Upper lobe of left lung (tissue), 6 donors: ENCODE measurements around the gene SYCE3. TPM values are rescaled to one million over a fixed set of nuclear protein-coding genes. Genes with fewer than 3 reads are reported as not detected.

Experiments
- ATAC-seq, 2 donors: fragments of 200-7000 bp; cut with Tn5 transposase; one replicate each; pipeline ENCODE4 v1.9.1; 2022; ENCODE audit warnings: mild to moderate bottlenecking in 2 of 2, moderate library complexity in 2 of 2; ENCODE audit not compliant: low FRiP score in 2 of 2
- DNase-seq, 2 donors: peaks; one replicate each; pipeline ENCODE4 v3.0.0-alpha.2; 2019 to 2020
- H3K27ac ChIP-seq, 4 donors: fragments of 200-600 bp; sonication (generic); one replicate each; pipeline ENCODE4 v1.5.1; 2016 to 2019
- H3K27me3 ChIP-seq, 4 donors: fragments of 200-600 bp; sonication (generic); one replicate each; pipeline ENCODE4 v1.5.1; 2017 to 2019
- H3K36me3 ChIP-seq, 4 donors: fragments of 200-600 bp; sonication (generic); one replicate each; pipeline ENCODE4 v1.5.1; 2016 to 2019
- H3K4me1 ChIP-seq, 4 donors: fragments of 200-600 bp; sonication (generic); one replicate each; pipeline ENCODE4 v1.5.1; 2018 to 2019
- H3K4me3 ChIP-seq, 4 donors: fragments of 200-600 bp; sonication (generic); one replicate each; pipeline ENCODE4 v1.5.1; 2017 to 2019; ENCODE audit warnings: mild to moderate bottlenecking in 2 of 4, moderate library complexity in 1 of 4
- H3K9me3 ChIP-seq, 4 donors: fragments of 200-600 bp; sonication (generic); one replicate each; pipeline ENCODE4 v1.5.1; 2018 to 2019
- EP300 ChIP-seq, 4 donors: sonication (generic); formaldehyde crosslinking; IDR thresholded peaks; one replicate each; pipeline ENCODE4 v1.5.1; 2017; ENCODE audit warnings: antibody characterized with exemption in 4 of 4, control low read depth in 2 of 4
- POLR2A ChIP-seq, 4 donors: fragments of 450-650 bp; IDR thresholded peaks; one replicate each; pipeline ENCODE4 v1.5.1; 2016 to 2017; ENCODE audit warnings: antibody characterized with exemption in 4 of 4, mild to moderate bottlenecking in 2 of 4
- POLR2AphosphoS5 ChIP-seq, 2 donors: sonication (generic); formaldehyde crosslinking; IDR thresholded peaks; one replicate each; pipeline ENCODE4 v1.5.1; 2017; ENCODE audit warnings: antibody characterized with exemption in 2 of 2
- WGBS, 2 donors: methylation state at CpG; one replicate each; pipeline ENCODE4 v1.1.5; 2017 to 2018; 5-methylcytosine and 5-hydroxymethylcytosine counted together
- total RNA-seq, 6 donors: library from RNA; depleted of rRNA in 4 of 6; stranded (reverse); fragments of >200 nt in 4 of 6; gene quantifications; one replicate each; pipeline versions ENCODE4 v1.1.0 to v1.2.1, GENCODE V29; 2016 to 2021
- TF ChIP-seq, protein P1 (sequence below), 6 experiments: fragments of 450-650 bp in 4 of 6; fragments of 200-600 bp in 2 of 6; sonication (generic) in 2 of 6; IDR thresholded peaks; one replicate each; pipeline ENCODE4 v1.5.1; 2016 to 2019; ENCODE audit warnings: antibody characterized with exemption in 6 of 6
- donor health status: DM: no; HTN: no; CAD: no; lungs with moderate emphysema.
- donor health status: DM: no; HTN: yes; CAD: no; lungs with severe emphysema.

The SYCE3 gene
- total RNA-seq, 6 donors from 2014 or later: 3.4 TPM; not detected in 5

DNA sequence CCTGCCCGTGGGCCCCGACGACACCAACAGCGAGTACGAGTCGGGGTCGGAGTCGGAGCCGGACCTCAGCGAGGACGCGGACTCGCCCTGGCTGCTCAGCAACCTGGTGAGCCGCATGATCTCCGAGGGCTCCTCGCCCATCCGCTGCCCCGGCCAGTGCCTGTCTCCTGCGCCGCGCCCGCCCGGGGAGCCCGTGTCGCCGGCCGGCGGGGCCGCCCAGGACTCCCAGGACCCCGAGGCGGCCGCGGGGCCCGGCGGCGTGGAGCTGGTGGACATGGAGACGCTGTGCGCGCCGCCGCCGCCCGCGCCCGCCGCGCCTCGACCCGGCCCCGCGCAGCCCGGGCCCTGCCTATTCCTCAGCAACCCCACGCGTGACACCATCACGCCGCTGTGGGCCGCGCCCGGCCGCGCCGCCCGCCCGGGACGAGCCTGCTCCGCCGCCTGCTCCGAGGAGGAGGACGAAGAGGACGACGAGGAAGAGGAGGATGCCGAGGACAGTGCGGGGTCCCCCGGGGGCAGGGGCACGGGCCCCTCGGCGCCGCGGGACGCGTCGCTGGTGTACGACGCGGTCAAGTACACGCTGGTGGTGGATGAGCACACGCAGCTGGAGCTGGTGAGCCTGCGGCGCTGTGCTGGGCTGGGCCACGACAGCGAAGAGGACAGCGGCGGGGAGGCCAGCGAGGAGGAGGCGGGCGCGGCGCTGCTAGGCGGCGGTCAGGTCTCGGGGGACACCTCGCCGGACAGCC lies 41.7 kb upstream of the SYCE3 start:
- H3K27me3 ChIP-seq: peaks cover 0 to 44% (median 26%) of the 10 kb centered on the region in 4 donors
- peak in 1 of 2 donors; percentile 82 for DNase-seq
- H3K9me3 ChIP-seq: no peaks in the 10 kb centered on the region
- 72 to 76% methylated on average over 56 to 70 of the region's 103 CpGs for WGBS, 2 donors
- no peaks in the 10 kb centered on the region for H3K36me3 ChIP-seq
- H3K27ac ChIP-seq: no peak overlapping the region
- H3K4me1 ChIP-seq: peaks cover 11 to 19% (median 14%) of the 10 kb centered on the region in 4 donors
- ATAC-seq: no peak
- no peak for TF ChIP-seq POLR2AphosphoS5 (IDR thresholded peaks at IDR 0.05)
- TF ChIP-seq EP300 (IDR thresholded peaks at IDR 0.05): no peak
- no peak for TF ChIP-seq POLR2A (IDR thresholded peaks at IDR 0.05)
- TF ChIP-seq, protein P1, sequence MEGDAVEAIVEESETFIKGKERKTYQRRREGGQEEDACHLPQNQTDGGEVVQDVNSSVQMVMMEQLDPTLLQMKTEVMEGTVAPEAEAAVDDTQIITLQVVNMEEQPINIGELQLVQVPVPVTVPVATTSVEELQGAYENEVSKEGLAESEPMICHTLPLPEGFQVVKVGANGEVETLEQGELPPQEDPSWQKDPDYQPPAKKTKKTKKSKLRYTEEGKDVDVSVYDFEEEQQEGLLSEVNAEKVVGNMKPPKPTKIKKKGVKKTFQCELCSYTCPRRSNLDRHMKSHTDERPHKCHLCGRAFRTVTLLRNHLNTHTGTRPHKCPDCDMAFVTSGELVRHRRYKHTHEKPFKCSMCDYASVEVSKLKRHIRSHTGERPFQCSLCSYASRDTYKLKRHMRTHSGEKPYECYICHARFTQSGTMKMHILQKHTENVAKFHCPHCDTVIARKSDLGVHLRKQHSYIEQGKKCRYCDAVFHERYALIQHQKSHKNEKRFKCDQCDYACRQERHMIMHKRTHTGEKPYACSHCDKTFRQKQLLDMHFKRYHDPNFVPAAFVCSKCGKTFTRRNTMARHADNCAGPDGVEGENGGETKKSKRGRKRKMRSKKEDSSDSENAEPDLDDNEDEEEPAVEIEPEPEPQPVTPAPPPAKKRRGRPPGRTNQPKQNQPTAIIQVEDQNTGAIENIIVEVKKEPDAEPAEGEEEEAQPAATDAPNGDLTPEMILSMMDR (IDR thresholded peaks at IDR 0.05): no peak
- no peak overlapping the region for H3K4me3 ChIP-seq

DNA sequence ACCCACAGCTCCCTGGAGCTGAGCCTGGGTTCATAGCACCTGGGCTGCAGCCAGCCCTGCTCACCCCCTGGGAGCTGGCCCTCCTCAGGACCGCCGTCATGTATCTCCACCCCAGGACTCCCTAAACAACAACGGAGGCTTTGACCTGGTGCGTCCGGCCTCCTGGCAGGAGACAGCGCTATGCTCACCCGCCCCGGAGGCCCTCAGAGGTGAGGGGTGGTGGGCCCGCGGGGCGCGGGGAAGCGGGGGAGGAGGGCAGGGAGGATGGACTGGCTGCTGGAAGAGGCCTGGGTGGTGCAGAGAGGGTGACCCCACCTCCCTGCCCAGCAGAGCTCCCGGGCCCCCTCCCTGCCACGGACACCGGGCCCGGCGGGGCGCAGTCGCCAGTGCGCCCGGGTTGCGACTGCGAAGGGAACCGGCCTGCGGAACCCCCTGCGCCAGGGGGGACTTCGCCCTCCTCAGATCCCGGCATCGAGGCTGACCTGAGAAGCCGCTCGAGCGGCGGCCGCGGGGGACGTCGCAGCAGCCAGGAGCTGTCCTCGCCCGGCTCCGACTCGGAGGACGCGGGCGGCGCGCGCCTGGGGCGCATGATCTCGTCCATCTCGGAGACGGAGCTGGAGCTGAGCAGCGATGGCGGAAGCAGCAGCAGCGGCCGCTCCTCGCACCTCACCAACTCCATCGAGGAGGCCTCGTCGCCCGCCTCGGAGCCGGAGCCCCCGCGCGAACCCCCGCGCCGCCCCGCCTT lies 41.0 kb upstream of the SYCE3 start:
- H3K9me3 ChIP-seq: no peaks in the 10 kb centered on the region
- WGBS, 2 donors: 18% methylated on average over 47 of the region's 70 CpGs; no CpG with 5 or more reads in 1 of the 2 donors
- H3K4me3 ChIP-seq: no peak overlapping the region
- TF ChIP-seq, protein P1 (IDR thresholded peaks at IDR 0.05): no peak
- TF ChIP-seq EP300 (IDR thresholded peaks at IDR 0.05) (no peak), POLR2A (IDR thresholded peaks at IDR 0.05) (no peak), POLR2AphosphoS5 (IDR thresholded peaks at IDR 0.05) (no peak)
- no peak overlapping the region for H3K27ac ChIP-seq
- ATAC-seq (no peak), DNase-seq (peak in 1 of 2 donors; percentile 84)
- H3K27me3 ChIP-seq: peaks cover 0 to 44% (median 26%) of the 10 kb centered on the region in 4 donors
- peaks cover 11 to 19% (median 14%) of the 10 kb centered on the region in 4 donors for H3K4me1 ChIP-seq
- no peaks in the 10 kb centered on the region for H3K36me3 ChIP-seq

DNA sequence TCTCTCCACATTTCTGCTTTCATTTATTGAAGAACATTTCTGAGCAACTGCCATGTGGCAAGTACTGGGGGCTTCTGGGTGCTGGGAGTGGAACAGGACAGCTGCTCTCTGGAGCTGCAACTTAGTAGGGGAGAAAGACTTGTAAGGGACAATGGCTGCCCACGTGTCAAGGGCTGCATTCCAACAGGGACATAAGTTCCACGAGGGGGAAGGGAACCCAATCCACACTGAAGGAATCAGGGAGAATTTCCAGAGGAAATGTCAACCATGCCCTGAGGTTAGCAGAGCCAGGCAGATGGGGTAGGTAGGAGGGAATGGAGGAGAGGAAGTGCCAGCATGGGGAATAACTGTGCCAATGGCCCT lies 39.6 kb upstream of the SYCE3 start:
- DNase-seq: no peak
- Histone ChIP-seq H3K9me3 (no peaks in the 10 kb centered on the region), H3K36me3 (no peaks in the 10 kb centered on the region), H3K27me3 (peaks cover 0 to 44% (median 26%) of the 10 kb centered on the region in 4 donors), H3K4me3 (no peak overlapping the region), H3K4me1 (peaks cover 11 to 19% (median 14%) of the 10 kb centered on the region in 4 donors), H3K27ac (no peak overlapping the region)
- no peak for ATAC-seq
- WGBS, 2 donors: 26 to 27% methylated on average over 2 of the region's 2 CpGs
- TF ChIP-seq POLR2A (IDR thresholded peaks at IDR 0.05): no peak
- TF ChIP-seq EP300 (IDR thresholded peaks at IDR 0.05): no peak
- TF ChIP-seq POLR2AphosphoS5 (IDR thresholded peaks at IDR 0.05): no peak
- TF ChIP-seq, protein P1 (IDR thresholded peaks at IDR 0.05): no peak

DNA sequence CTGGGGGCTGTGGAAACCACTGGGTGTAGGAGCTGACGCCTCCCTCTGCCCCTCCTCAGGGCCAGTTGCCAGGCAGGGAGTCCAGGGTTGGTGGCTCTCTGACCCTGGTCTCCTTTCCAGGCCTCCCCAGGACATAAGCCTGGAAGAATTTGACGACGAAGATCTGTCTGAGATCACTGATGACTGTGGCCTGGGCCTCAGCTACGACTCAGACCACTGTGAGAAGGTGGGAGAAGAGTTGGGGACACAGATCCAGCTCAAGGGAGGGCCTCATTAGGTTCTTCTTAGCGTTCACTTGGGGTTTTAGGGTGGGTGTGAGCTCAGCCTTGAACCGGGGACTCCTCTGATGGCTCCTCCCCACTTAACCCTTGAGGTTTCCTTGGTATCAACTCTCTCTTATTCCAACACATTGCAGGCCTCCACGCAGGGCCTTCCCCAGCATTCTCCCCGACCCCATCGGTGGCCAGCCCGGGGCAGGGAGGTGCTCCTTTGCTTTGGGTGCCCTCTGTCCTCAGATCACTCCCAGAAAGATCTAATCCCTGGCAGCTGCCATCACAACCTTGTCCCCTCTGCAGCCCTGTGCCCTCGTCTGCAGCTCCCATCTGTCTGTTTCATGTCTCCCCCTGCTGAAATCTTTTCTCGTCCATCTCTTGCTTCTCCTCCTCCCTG lies 39.1 kb upstream of the SYCE3 start:
- peaks cover 0 to 44% (median 26%) of the 10 kb centered on the region in 4 donors for H3K27me3 ChIP-seq
- no peak overlapping the region for H3K4me3 ChIP-seq
- ATAC-seq (no peak), DNase-seq (no peak)
- no peaks in the 10 kb centered on the region for H3K36me3 ChIP-seq
- H3K4me1 ChIP-seq: peaks cover 11 to 19% (median 14%) of the 10 kb centered on the region in 4 donors
- TF ChIP-seq POLR2A (IDR thresholded peaks at IDR 0.05) (no peak), POLR2AphosphoS5 (IDR thresholded peaks at IDR 0.05) (no peak), EP300 (IDR thresholded peaks at IDR 0.05) (no peak)
- TF ChIP-seq, protein P1 (IDR thresholded peaks at IDR 0.05): no peak
- WGBS, 2 donors: 57 to 59% methylated on average over 11 to 12 of the region's 12 CpGs
- no peak overlapping the region for H3K27ac ChIP-seq
- no peaks in the 10 kb centered on the region for H3K9me3 ChIP-seq
